Glomerular visceral epithelial cell (primary cell): ENCODE measurements around the gene ZNF436.
"Not testable (repeated sequence)": the region's sequence is repeated elsewhere in the genome, so short reads cannot be mapped to it uniquely, and the experiment has no call there.

ENCODE experiments used
- DNase-seq: peaks from one replicate; pipeline ENCODE4 v3.0.0-alpha.2; 2016; ENCODE audit errors: extremely low spot score

ZNF436 gene

GRCh38 chr1:23310280-23310679, 59.4 kb downstream of the ZNF436 start:
- DNase-seq: not testable (repeated sequence)
